HG03432 (cell line): ENCODE results near the gene DLAT.
"Not testable (repeated sequence)": the region's sequence is repeated elsewhere in the genome, so short reads cannot be mapped to it uniquely, and the experiment has no call there.

Experiments used
- ATAC-seq: cut with Tn5 transposase; IDR thresholded peaks from one replicate; pipeline ENCODE4 v1.9.1; 2021; ENCODE audit warnings: mild to moderate bottlenecking, moderate library complexity; ENCODE audit not compliant: unreplicated experiment

DLAT gene

GRCh38 chr11:112024773-112025678 lies at the start of gene DLAT:
DLAT (plus strand) TSS chr11:112025408; CDS start chr11:112025473, 65 bp downstream.
- ATAC-seq, result peak; percentile 85

- ATAC-seq, result no peak
Measured at GRCh38 chr11:111976119-111976766, 49.0 kb upstream of the DLAT start.

- ATAC-seq, result no peak
Measured at GRCh38 chr11:111976767-111977145, 48.5 kb upstream of the DLAT start.

- peak; percentile 50 for ATAC-seq
Measured at GRCh38 chr11:111977146-111978027, 47.8 kb upstream of the DLAT start.

- ATAC-seq, result no peak
Measured at GRCh38 chr11:111978028-111978771, 47.0 kb upstream of the DLAT start.

GRCh38 chr11:111980062-111980461 lies 45.1 kb upstream of the DLAT start:
- ATAC-seq, result no peak

- no peak for ATAC-seq
Measured at GRCh38 chr11:111981270-111981669, 43.9 kb upstream of the DLAT start.

- peak; percentile 61 for ATAC-seq
Measured at GRCh38 chr11:111982019-111982464, 43.2 kb upstream of the DLAT start.

- no peak for ATAC-seq
Measured at GRCh38 chr11:111982541-111983186, 42.5 kb upstream of the DLAT start.

GRCh38 chr11:111983187-111983986 lies 41.8 kb upstream of the DLAT start:
- no peak for ATAC-seq

- no peak for ATAC-seq
Measured at GRCh38 chr11:111986589-111986988, 38.6 kb upstream of the DLAT start.

- ATAC-seq, result no peak
Measured at GRCh38 chr11:111990381-111990780, 34.8 kb upstream of the DLAT start.

GRCh38 chr11:111992206-111992855 lies 32.9 kb upstream of the DLAT start:
- ATAC-seq, result no peak

- no peak for ATAC-seq
Measured at GRCh38 chr11:111996129-111996528, 29.1 kb upstream of the DLAT start.

- ATAC-seq, result not testable (repeated sequence)
Measured at GRCh38 chr11:111996669-111997068, 28.5 kb upstream of the DLAT start.

GRCh38 chr11:111999111-111999510 lies 26.1 kb upstream of the DLAT start:
- no peak for ATAC-seq

- ATAC-seq, result no peak
Measured at GRCh38 chr11:112000703-112001102, 24.5 kb upstream of the DLAT start.

- no peak for ATAC-seq
Measured at GRCh38 chr11:112002491-112003216, 22.6 kb upstream of the DLAT start.
